ENCODE results near the gene TTC23. TPM values are rescaled to one million over a fixed set of nuclear protein-coding genes. Genes with fewer than 3 reads are reported as not detected.

The TTC23 gene
- total and polyA plus RNA-seq, 2 donors (not counting 3 experiments of a cell fraction or from before 2014, with no cell fraction given): 4.1 to 27.3 TPM

GRCh38 chr15:99279290-99279689, 29.9 kb upstream of the TTC23 start:
- Histone ChIP-seq H3K9ac (replicated peaks; ENCODE audit: extremely low read depth, insufficient read depth, low read length) (no peak overlapping the region), H3K4me2 (ENCODE audit: insufficient read depth, low read length) (no peak overlapping the region), H3K9me3 (replicated peaks; ENCODE audit: control insufficient read depth, insufficient read depth, low read length) (no peaks in the 10 kb centered on the region), H4K20me1 (replicated peaks; ENCODE audit: control insufficient read depth, extremely low read depth, insufficient read depth, low read length) (no peaks in the 10 kb centered on the region), H3K79me2 (ENCODE audit: control insufficient read depth, insufficient read depth, low read length) (no peaks in the 10 kb centered on the region), H2AFZ (ENCODE audit: low read depth, low read length) (no peak overlapping the region), H3K9me1 (replicated peaks; ENCODE audit: control insufficient read depth, extremely low read depth, insufficient read depth, low read length) (no peaks in the 10 kb centered on the region), H3K4me1 (ENCODE audit: control insufficient read depth, extremely low read depth, insufficient read depth, low read length) (peaks cover 14% of the 10 kb centered on the region), H3K36me3 (ENCODE audit: control insufficient read depth in 2 of 2, extremely low read depth in 1 of 2, insufficient read depth in 2 of 2, low read length in 2 of 2) (no peaks in the 10 kb centered on the region), H3K27ac (ENCODE audit: insufficient read depth, low read depth, low read length) (no peak overlapping the region), H3K27me3 (ENCODE audit: control insufficient read depth in 2 of 2, insufficient read depth in 2 of 2, low read length in 2 of 2) (no peaks in the 10 kb centered on the region), H3K4me3 (replicated peaks in 1 of 3; ENCODE audit: insufficient read depth in 1 of 3, low read depth in 1 of 3, low read length in 3 of 3) (no peak overlapping the region)
- no TSS peak for BruUV-seq (replicated peaks)
- CTCF ChIA-PET: interaction anchor here (1.1 to 10.7 kb wide), 3 partner anchors 17 to 477 kb away, joined by 3 to 223 read pairs (median 6); no protein-coding TSS in a partner anchor
- no peak for DNase-seq (ENCODE audit: low read depth, low spot score)
- POLR2A ChIA-PET: no interaction called here
- FAIRE-seq: no peak
- intact Hi-C loops (cut with micrococcal nuclease): no loop called here
- dilution Hi-C loops (cut with MboI; ENCODE audit: extremely low pct_ligation_motif_present, low sequenced_read_pairs): loop anchor here (25.0 kb wide), 1 partner anchor 433 kb away; no protein-coding TSS in a partner anchor
- TF ChIP-seq FOS (IDR thresholded peaks at IDR 0.05; ENCODE audit: borderline replicate concordance, insufficient read depth, low read length) (no peak), MYC (IDR thresholded peaks at IDR 0.05; ENCODE audit: low read depth, low read length) (no peak), CTCF (IDR thresholded peaks at IDR 0.05; ENCODE audit: extremely low read depth in 1 of 2, insufficient read depth in 1 of 2, low read depth in 1 of 2, low read length in 2 of 2) (no peak), GATA2 (IDR thresholded peaks at IDR 0.05; ENCODE audit: insufficient read depth, insufficient read length, low read depth, low read length) (no peak), POLR2AphosphoS5 (IDR thresholded peaks at IDR 0.05; ENCODE audit: insufficient read depth, low read depth, low read length) (no peak), MAX (IDR thresholded peaks at IDR 0.05; ENCODE audit: insufficient read depth, insufficient read length) (no peak), EZH2 (IDR thresholded peaks at IDR 0.05; ENCODE audit: borderline replicate concordance, low read depth, low read length, severe bottlenecking) (no peak), JUN (IDR thresholded peaks at IDR 0.05; ENCODE audit: borderline replicate concordance, insufficient read depth, insufficient read length, low read depth) (no peak), POLR2A (IDR thresholded peaks at IDR 0.05; ENCODE audit: low read depth, low read length) (no peak)

Measured in endothelial cell of umbilical vein (primary cell).